GM21515 (cell line): ENCODE data around the gene GMCL2.
"Not testable (repeated sequence)": the region's sequence is repeated elsewhere in the genome, so short reads cannot be mapped to it uniquely, and the experiment has no call there.

ENCODE experiments used
- ATAC-seq: cut with Tn5 transposase; IDR thresholded peaks from one replicate; pipeline ENCODE4 v1.9.1; 2021; ENCODE audit not compliant: unreplicated experiment

GMCL2 gene

GRCh38 chr5:178187014-178187413, at the start of gene GMCL2:
Gene GMCL2 (minus strand): TSS chr5:178187371. CDS start chr5:178187299, 72 bp downstream.
- no peak for ATAC-seq

GRCh38 chr5:178236679-178237078, 49.5 kb upstream of the GMCL2 start:
- no peak for ATAC-seq

DNA sequence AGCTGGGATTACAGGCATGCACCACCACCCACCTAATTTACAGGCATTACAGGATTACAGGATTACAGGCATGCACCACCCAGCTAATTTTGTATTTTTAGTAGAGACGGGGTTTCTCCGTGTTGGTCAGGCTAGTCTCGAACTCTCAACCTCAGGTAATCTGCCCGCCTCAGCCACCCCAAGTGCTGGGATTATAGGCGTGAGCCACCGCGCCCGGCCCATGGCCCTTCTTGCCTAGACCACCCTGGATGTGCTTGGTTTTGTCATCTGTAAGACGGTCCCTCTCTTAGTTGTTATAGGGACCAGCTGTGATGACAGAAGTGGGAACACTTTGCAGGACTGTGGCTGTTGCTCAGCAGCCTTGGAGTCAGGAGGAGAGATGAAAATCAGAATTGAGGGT, 49.0 kb upstream of the GMCL2 start:
- no peak for ATAC-seq

- ATAC-seq, result no peak
Observed at GRCh38 chr5:178235588-178235974, 48.4 kb upstream of the GMCL2 start.

DNA sequence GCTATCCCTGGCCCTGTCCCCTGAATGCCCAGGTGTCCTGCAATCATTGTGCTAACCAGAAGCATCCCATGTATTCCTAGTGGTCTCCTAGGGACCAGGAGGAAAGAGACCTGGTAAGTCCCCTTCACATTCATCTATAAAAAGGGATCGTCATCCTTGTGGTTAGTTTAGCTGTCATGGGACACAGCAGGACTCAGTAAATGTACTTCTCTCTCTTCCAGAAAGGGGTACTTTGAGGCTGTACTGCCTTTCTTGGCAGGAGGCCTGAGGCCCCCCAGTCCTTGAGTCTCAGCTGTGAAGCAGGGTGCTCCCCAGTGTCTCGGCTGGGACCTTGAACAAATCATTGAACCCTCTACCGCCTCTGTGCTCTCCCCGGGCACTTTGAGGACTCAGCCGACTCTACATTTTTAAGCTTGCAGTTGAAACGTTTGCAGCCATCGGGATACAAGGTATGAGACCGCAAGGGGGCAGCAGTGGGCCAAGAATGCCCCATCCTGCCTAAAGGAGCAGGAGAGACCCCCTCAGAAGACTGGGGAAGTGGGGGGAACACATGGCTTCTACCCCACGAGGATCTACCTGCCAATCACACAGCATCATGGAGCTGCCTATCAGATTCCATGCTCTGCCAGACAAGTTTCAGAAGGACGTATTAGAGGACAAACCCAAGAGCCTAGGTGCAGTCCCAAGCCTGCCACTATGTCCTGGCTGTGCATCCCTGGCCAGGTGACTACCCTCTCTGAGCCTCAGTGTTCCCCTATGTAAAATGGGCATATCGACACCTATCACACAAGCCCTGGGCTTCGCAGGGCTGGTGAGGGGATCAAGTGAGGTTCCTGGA, 47.8 kb upstream of the GMCL2 start:
- ATAC-seq, result no peak

GRCh38 chr5:178234121-178234749, 47.1 kb upstream of the GMCL2 start:
- ATAC-seq, result no peak

DNA sequence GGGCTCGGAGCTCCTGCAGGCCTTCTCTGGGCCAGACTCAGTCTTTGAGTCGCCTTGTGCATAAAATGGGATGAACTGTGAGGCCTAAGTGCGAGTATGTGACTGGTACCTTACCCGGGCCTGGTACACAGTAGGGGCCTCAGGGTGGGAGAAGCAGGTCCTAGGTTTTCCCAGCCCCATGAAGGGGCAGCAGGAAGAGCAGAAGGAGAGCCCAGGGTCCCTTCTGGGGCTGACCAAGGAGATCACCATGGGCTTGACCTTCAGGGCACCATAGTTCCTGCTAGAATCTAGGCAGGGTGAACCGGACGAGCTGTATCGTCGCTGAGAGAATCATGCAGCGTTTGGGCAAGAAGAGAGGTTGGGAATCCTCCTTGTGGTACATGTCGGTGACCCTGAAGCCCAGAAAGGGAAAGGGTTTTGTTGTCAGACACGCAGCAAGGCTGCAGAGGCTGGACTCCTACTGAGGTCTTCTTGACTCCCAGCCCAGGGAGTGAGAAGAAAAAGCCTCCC, 45.8 kb upstream of the GMCL2 start:
- no peak for ATAC-seq

- ATAC-seq, result peak; percentile 60
Observed at GRCh38 chr5:178232124-178232919, 45.2 kb upstream of the GMCL2 start, which contains the start of gene PHYKPL. Gene PHYKPL (minus strand): TSS chr5:178232802. CDS start chr5:178232550, 252 bp downstream.

DNA sequence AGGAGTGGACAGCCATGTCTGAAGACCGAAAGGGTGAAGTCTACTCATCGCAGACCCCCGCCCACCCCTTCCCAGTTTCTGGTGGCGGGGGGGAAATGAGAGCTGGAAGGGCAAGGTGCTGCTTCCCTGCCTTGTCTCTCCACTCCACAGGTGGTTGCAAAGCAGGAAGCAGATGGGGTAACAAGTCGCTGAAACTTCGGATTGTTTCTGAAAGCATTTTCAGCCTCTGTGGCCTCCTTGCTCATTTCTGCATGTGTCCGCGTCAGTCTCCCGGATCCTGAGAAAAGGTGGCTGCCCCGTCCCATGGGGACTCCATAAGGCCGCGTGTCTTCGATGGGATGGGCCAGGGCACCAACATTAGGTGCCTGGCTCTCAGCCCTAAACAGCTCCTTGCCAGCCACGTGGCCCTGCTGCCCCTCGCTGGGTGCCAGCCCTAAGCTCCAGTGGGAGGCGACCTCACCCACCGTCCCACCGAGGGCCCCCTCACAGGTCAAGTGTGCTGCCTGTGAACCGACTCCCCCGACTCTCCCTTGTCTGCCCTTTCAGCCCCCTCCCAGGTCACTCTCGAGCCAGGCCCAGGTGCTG, 44.5 kb upstream of the GMCL2 start:
- ATAC-seq, result no peak

GRCh38 chr5:178230879-178231538, 43.8 kb upstream of the GMCL2 start:
- ATAC-seq, result no peak

DNA sequence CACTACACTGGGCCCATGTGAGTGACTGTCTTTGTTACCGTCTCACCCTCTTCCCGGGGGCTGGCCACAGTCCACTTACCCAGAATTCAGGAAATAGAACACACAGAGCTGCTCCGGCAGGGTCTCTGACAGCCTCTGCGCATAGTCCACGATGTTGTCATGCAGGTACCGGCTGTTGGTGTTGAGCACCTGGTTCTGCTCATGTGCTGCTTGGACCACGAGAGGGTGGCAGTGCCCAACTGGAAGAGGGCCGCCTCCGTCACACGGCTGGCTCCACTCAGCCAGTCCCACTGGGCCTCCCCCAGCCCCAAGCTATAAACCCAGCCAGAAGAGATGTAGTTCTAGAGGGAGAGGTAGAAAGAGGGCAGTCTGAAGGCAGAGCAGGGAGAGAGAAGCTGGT, 42.7 kb upstream of the GMCL2 start:
- no peak for ATAC-seq

DNA sequence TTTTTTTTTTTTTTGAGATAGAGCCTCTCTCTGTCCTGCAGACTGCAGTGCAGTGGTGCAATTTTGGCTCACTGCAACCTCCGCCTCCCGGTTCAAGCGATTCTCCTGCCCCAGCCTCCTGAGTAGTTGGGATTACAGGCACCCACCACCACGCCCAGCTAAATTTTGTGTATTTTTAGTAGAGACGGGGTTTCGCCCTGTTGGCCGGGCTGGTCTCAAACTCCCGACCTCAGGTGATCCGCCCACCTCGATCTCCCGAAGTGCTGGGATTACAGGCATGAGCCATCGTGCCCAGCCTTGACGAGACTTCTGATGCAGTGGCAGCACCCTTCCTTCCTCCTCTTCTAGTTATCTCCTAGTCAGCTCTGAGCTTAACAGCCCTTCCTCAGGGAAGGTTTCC, 41.9 kb upstream of the GMCL2 start:
- not testable (repeated sequence) for ATAC-seq

DNA sequence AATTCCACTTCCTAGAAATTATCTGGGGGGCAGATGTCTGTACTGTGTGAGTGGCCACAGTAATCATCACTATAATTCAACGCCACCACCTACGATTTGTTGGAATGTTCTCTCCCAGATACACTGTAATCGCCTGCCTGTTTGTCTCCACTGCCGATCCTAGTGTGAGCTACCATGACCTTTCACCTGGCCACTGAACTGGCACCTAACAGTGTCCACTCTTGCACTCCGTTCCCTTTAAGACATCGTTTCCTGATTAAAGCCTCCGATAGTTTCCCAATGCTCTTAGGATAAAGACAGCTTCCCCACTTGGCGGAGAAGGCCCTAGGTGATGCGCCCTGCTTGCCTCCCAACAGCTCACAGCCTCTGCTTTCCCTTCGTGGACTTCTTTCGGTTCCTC, 41.4 kb upstream of the GMCL2 start:
- ATAC-seq, result no peak

DNA sequence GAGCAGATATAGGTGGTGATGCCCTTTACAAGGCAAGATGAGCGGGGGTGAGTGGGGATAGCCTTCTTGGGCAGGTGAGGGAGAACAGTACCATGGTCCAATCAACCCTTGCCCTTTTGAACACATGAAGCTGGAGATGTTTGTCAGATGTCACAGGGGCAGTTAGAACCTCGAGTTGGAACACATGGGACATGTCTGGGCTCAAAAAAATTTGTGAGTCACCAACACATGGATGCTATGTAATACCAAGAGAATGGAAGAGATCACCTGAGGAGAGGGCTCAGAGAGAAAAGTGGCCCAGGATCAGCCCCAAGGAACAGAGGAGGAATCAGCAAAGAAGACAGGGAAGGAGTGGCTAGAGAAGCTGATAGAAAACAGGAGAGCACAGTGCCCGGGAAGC, 40.8 kb upstream of the GMCL2 start:
- no peak for ATAC-seq

GRCh38 chr5:178227138-178227659, 40.0 kb upstream of the GMCL2 start:
- ATAC-seq, result no peak

DNA sequence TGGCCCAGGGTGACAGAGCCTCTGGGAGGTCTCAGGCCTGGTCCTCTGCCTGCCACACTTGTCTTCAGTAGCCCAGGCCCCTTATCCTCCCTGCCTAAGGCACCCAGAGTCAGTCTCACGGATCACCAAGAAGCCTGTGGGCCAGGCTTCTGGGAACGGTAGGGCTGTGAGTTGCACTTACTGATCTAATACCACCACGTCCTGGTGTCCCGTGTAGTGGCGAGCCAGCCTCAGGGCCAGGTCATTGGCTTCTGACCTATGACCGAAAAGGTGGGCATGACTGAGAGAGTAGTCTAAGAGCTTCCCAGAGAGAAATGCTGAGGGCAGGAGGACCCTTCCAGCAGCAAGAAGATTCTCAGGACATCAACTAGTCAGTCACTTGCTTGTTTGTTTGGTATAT, 38.0 kb upstream of the GMCL2 start:
- no peak for ATAC-seq

- no peak for ATAC-seq
Observed at GRCh38 chr5:178224403-178224802, 37.2 kb upstream of the GMCL2 start.

DNA sequence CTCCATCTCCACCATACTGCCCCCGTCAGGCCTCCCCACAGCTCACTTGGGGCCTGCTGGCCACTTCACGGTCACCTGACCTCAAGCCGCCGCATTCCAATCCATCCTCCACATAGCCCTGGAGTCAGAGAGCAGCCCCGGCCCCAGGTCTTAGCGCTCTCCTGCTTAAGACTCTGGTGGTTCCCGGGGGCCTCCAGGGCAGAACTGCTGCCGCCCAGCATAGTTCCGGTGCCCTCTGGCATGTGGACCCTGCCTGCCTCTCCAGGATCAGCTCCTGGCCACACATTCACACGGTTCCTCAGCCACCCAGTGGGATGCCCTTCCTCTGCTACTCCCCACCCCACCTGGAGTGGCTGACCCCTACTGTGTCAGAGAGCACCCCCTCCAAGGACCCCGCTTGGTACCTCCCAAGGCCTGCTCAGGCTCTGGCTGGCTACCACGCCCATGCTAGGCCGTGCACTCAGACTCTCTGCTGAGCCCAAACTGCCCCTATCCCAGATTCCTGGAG, 36.7 kb upstream of the GMCL2 start:
- no peak for ATAC-seq

- ATAC-seq, result no peak
Observed at GRCh38 chr5:178223196-178223773, 36.1 kb upstream of the GMCL2 start.

DNA sequence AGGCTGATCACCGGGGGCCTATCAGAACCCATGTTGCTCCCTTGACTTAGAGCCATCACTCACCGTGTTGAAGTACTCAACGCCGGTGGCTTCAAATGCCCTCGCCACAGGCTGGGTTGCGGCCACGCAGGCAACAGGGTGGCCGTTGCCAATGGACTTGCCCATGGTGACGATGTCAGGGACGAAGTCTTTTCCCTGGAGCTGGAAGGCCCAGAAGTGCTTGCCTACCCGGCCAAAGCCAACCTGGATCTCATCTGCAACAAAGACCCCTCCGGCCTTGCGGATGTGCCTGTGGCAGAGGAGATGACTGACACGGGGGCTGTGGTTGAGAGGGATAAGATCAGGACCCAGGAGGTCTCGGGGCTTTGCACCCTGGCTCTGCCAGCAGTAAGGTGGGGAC, 35.1 kb upstream of the GMCL2 start:
- ATAC-seq, result no peak
